ENCODE results near the gene FGA.

FGA gene

DNA sequence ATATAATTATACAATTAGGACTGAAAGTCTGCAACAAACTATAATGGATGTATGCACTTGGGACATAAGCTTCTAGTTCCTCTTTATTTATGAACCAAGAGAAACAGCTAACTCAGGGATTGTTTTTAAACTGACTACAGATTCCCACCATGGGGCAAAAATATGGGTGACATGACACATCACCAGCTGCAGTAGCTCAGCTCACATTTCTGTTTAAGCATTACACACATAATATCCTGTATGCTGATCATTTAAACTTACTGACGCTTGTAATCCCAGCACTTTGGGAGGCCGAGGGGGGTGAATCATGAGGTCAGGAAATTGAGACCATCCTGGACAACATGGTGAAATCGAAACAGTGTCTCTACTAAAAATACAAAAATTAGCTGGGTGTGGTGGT is 16.2 kb downstream of the FGA start:
- ChIA-PET POLR2A (no interaction called here), CTCF (interaction anchor here (1.0 to 2.7 kb wide), 6 partner anchors 9 to 51 kb away, joined by 3 to 11 read pairs (median 4); partner anchors contain the start of gene FGB)
- TF ChIP-seq, protein P1, sequence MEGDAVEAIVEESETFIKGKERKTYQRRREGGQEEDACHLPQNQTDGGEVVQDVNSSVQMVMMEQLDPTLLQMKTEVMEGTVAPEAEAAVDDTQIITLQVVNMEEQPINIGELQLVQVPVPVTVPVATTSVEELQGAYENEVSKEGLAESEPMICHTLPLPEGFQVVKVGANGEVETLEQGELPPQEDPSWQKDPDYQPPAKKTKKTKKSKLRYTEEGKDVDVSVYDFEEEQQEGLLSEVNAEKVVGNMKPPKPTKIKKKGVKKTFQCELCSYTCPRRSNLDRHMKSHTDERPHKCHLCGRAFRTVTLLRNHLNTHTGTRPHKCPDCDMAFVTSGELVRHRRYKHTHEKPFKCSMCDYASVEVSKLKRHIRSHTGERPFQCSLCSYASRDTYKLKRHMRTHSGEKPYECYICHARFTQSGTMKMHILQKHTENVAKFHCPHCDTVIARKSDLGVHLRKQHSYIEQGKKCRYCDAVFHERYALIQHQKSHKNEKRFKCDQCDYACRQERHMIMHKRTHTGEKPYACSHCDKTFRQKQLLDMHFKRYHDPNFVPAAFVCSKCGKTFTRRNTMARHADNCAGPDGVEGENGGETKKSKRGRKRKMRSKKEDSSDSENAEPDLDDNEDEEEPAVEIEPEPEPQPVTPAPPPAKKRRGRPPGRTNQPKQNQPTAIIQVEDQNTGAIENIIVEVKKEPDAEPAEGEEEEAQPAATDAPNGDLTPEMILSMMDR (IDR thresholded peaks at IDR 0.05; ENCODE audit: control extremely low read depth, extremely low read depth, low read depth, missing control alignments) = no peak
- DNase-seq (ENCODE audit: extremely low spot score) = no peak

DNA sequence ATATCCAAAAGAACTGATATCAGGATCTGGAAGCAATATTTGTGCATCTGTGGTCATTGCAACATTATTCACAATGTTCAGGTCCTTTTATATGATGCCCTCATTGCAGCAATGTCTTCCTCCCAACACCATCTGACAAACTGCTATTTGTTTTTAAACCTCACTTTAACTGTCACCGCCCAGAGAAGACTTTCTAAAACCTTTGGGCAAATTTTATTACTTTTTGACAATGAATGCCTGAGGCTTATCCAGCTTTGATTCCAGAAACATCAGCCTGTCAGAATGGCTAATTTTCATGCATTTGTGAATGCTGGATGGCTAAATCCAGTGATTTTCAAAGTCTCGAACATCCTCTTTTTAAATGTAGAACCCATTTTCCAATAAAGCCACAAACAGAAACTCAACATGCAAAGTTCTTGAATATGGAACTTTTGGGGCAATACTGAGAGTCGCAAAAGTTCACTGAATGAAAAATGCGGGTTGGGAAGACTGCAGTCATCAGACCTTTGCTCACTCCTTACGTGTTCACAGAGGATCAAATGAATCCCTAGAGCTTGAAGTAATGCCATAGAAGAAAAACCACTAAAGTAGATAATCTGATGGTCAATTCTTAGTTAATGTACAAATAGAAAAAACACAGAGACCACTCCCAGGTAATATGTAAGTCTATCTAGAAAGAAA is 17.2 kb downstream of the FGA start:
- CTCF ChIA-PET = interaction anchor here (1.2 to 2.8 kb wide), 5 partner anchors 11 to 52 kb away, joined by 3 to 15 read pairs (median 9); partner anchors contain the start of gene FGB
- TF ChIP-seq, protein P1 (IDR thresholded peaks at IDR 0.05; ENCODE audit: control extremely low read depth, extremely low read depth, low read depth, missing control alignments) = no peak
- DNase-seq (ENCODE audit: extremely low spot score) = no peak
- POLR2A ChIA-PET = no interaction called here

DNA sequence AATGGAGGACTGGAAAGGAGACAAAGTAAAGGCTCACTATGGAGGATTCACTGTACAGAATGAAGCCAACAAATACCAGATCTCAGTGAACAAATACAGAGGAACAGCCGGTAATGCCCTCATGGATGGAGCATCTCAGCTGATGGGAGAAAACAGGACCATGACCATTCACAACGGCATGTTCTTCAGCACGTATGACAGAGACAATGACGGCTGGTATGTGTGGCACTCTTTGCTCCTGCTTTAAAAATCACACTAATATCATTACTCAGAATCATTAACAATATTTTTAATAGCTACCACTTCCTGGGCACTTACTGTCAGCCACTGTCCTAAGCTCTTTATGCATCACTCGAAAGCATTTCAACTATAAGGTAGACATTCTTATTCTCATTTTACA is 21.0 kb downstream of the FGA start:
- ChIA-PET CTCF (interaction anchor here (0.7 to 3.4 kb wide), 4 partner anchors 10 to 24 kb away, joined by 3 to 22 read pairs (median 4); partner anchors contain the start of gene PLRG1), POLR2A (no interaction called here)
- DNase-seq (ENCODE audit: extremely low spot score) = no peak
- TF ChIP-seq, protein P1 (IDR thresholded peaks at IDR 0.05; ENCODE audit: control extremely low read depth, extremely low read depth, low read depth, missing control alignments) = no peak

DNA sequence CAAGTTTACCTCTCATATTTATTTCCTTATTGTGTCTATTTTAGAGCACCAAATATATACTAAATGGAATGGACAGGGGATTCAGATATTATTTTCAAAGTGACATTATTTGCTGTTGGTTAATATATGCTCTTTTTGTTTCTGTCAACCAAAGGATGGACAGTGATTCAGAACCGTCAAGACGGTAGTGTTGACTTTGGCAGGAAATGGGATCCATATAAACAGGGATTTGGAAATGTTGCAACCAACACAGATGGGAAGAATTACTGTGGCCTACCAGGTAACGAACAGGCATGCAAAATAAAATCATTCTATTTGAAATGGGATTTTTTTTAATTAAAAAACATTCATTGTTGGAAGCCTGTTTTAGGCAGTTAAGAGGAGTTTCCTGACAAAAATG is 21.5 kb downstream of the FGA start:
- ChIA-PET CTCF (interaction anchor here (0.8 to 3.4 kb wide), 4 partner anchors 10 to 55 kb away, joined by 3 to 22 read pairs (median 5); partner anchors contain the start of gene PLRG1), POLR2A (no interaction called here)
- TF ChIP-seq, protein P1 (IDR thresholded peaks at IDR 0.05; ENCODE audit: control extremely low read depth, extremely low read depth, low read depth, missing control alignments) = no peak
- no peak for DNase-seq (ENCODE audit: extremely low spot score)

DNA sequence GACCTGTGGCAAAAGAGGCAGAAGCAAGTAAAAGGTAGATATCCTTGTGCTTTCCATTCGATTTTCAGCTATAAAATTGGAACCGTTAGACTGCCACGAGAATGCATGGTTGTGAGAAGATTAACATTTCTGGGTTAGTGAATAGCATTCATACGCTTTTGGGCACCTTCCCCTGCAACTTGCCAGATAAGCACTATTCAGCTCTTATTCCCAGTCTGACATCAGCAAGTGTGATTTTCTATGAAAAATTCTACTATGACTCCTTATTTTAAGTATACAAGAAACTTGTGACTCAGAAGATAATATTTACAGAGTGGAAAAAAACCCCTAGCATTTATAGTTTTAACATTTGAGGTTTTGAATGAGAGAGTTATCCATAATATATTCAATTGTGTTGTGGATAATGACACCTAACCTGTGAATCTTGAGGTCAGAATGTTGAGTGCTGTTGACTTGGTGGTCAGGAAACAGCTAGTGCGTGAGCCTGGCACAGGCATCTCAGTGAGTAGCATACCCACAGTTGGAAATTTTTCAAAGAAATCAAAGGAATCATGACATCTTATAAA is 23.8 kb downstream of the FGA start:
- DNase-seq (ENCODE audit: extremely low spot score) = no peak
- ChIA-PET CTCF (interaction anchor here (1.1 to 3.4 kb wide), 5 partner anchors 8 to 72 kb away, joined by 3 to 22 read pairs (median 4); no protein-coding TSS in a partner anchor), POLR2A (no interaction called here)
- TF ChIP-seq, protein P1 (IDR thresholded peaks at IDR 0.05; ENCODE audit: control extremely low read depth, extremely low read depth, low read depth, missing control alignments) = no peak

DNA sequence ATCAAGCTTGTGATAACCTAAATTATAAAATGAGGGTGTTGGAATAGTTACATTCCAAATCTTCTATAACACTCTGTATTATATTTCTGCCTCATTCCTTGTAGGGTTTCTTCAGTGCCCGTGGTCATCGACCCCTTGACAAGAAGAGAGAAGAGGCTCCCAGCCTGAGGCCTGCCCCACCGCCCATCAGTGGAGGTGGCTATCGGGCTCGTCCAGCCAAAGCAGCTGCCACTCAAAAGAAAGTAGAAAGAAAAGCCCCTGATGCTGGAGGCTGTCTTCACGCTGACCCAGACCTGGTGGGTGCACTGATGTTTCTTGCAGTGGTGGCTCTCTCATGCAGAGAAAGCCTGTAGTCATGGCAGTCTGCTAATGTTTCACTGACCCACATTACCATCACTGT is 24.8 kb downstream of the FGA start:
- TF ChIP-seq, protein P1 (IDR thresholded peaks at IDR 0.05; ENCODE audit: control extremely low read depth, extremely low read depth, low read depth, missing control alignments) = no peak
- ChIA-PET CTCF (interaction anchor here (1.0 to 2.0 kb wide), 8 partner anchors 8 to 73 kb away, joined by 3 to 5 read pairs (median 4); partner anchors contain the start of gene PLRG1), POLR2A (no interaction called here)
- no peak for DNase-seq (ENCODE audit: extremely low spot score)
